Endodermal cell (in vitro differentiated cells): Measurements from ENCODE around the gene GNPDA2. TPM values are rescaled to one million over a fixed set of nuclear protein-coding genes. Genes with fewer than 3 reads are reported as not detected.

ENCODE experiments used
- DNase-seq: peaks from one replicate; pipeline ENCODE4 v3.0.0-alpha.2; 2017
- H3K27ac ChIP-seq: 2 replicates; pipeline ENCODE4 v1.5.1; 2013; ENCODE audit warnings: mild to moderate bottlenecking, low read depth, low read length, moderate library complexity
- H3K27me3 ChIP-seq: 2 replicates; pipeline ENCODE4 v1.6.1; 2013; ENCODE audit warnings: mild to moderate bottlenecking, low read length, moderate library complexity; ENCODE audit not compliant: insufficient read depth, control insufficient read depth, poor library complexity, severe bottlenecking
- H3K36me3 ChIP-seq: 2 replicates; pipeline ENCODE4 v1.7.0; 2013; ENCODE audit warnings: mild to moderate bottlenecking, low read length, moderate library complexity; ENCODE audit not compliant: control insufficient read depth, insufficient read depth
- H3K4me1 ChIP-seq: one replicate; pipeline ENCODE4 v1.7.0; 2013; ENCODE audit warnings: low read length; ENCODE audit not compliant: control insufficient read depth, insufficient read depth
- H3K4me3 ChIP-seq: 2 replicates; pipeline ENCODE4 v1.5.1; 2013; ENCODE audit warnings: mild to moderate bottlenecking, low read length, moderate library complexity
- H3K9ac ChIP-seq: 2 replicates; pipeline ENCODE4 v1.6.1; 2013; ENCODE audit warnings: mild to moderate bottlenecking, low read length, moderate library complexity; ENCODE audit not compliant: poor library complexity, severe bottlenecking; ENCODE audit errors: extremely low read depth
- H3K9me3 ChIP-seq: 2 replicates; pipeline ENCODE4 v1.6.1; 2013; ENCODE audit warnings: mild to moderate bottlenecking, low read length, moderate library complexity; ENCODE audit not compliant: control insufficient read depth
- H3K27ac Mint-ChIP-seq: 2 replicates; pipeline ENCODE4 v1.8.0; 2020; ENCODE audit warnings: mixed read lengths
- H3K27me3 Mint-ChIP-seq: 2 replicates; pipeline ENCODE4 v1.8.0; 2021; ENCODE audit warnings: mild to moderate bottlenecking, mixed read lengths; ENCODE audit not compliant: insufficient read depth
- H3K36me3 Mint-ChIP-seq: 2 replicates; pipeline ENCODE4 v1.8.0; 2020; ENCODE audit warnings: low read depth, mixed read lengths
- H3K4me1 Mint-ChIP-seq: 2 replicates; pipeline ENCODE4 v1.8.0; 2020; ENCODE audit warnings: mixed read lengths
- H3K4me3 Mint-ChIP-seq: 2 replicates; pipeline ENCODE4 v1.8.0; 2020; ENCODE audit warnings: mild to moderate bottlenecking, moderate library complexity, mixed read lengths
- H3K9me3 Mint-ChIP-seq: 2 replicates; pipeline ENCODE4 v1.8.0; 2020; ENCODE audit warnings: mild to moderate bottlenecking, mixed read lengths
- CTCF ChIP-seq: fragments of 200-600 bp; sonication (generic); conservative IDR thresholded peaks from 2 replicates; pipeline ENCODE4 v1.5.0; 2021; ENCODE audit warnings: antibody characterized with exemption, mild to moderate bottlenecking
- WGBS, 2 experiments: methylation state at CpG; one replicate each; pipeline versions ENCODE4 v1.1.5 to v1.1.7; 2013; ENCODE audit warnings: missing lambda C conversion rate in 2 of 2, mixed read lengths in 1 of 2; ENCODE audit not compliant: insufficient coverage in 1 of 2, insufficient read length in 1 of 2; 5-methylcytosine and 5-hydroxymethylcytosine counted together
- total RNA-seq, 2 donors: library from RNA; stranded (reverse); fragmentation: NEBNext Ultra II Directional in 1 of 2; extraction: Animal tissue kit (Norgen Biotek cat#: 25700) in 1 of 2; gene quantifications; 2 replicates in 1 of 2; 3 replicates in 1 of 2; pipeline ENCODE4 v1.2.1, GENCODE V29; 2021

The GNPDA2 gene
- total RNA-seq, 2 donors from 2014 or later, result 7.2 to 10.2 TPM

DNA sequence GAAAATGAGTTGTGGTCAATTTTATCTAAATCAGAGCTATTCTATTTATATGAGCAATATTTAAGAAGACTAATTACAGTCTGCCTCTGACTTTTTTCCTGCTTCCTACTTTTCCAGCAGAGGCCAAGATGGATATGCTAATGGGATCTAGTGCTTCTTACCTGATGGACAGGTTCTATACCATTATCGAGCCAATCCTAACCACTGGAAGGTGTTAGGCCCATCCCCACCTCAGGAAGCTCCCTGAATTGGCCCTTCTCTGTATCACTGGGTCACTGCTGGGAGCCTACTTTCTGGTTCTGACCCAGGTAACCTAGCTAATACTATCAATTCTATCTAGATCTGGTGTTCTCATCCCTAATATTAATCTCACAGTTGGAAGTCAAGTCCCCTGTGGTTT lies 74.4 kb downstream of the GNPDA2 start:
- no peak for DNase-seq
- 94 to 100% methylated on average over 1 of the region's 1 CpG for WGBS, 2 experiments
- Histone ChIP-seq H3K9me3 (no peaks in the 10 kb centered on the region), H3K9ac (no peak overlapping the region), H3K36me3 (no peaks in the 10 kb centered on the region), H3K27me3 (peaks cover 20% of the 10 kb centered on the region), H3K4me1 (no peaks in the 10 kb centered on the region), H3K27ac (no peak overlapping the region), H3K4me3 (no peak overlapping the region)
- H3K4me1 Mint-ChIP-seq, result no peaks in the 10 kb centered on the region
- no peak overlapping the region for H3K4me3 Mint-ChIP-seq
- peaks cover 5% of the 10 kb centered on the region for H3K27me3 Mint-ChIP-seq
- H3K9me3 Mint-ChIP-seq, result no peaks in the 10 kb centered on the region
- no peak for TF ChIP-seq CTCF
- no peak overlapping the region for H3K27ac Mint-ChIP-seq
- H3K36me3 Mint-ChIP-seq, result no peaks in the 10 kb centered on the region

Other genes starting within 250 kb of the GNPDA2 start
- gene YIPF7, start 74.9 kb downstream of the GNPDA2 start, total RNA-seq, result not detected
- gene GUF1, start 48.1 kb downstream of the GNPDA2 start, total RNA-seq, result 10 to 100 TPM; 42.8 to 43.7 TPM